ENCODE measurements around the gene FAM151B.
A peak's percentile ranks its signal among the peaks of the same experiment; 100 is the strongest.

Gene FAM151B

DNA sequence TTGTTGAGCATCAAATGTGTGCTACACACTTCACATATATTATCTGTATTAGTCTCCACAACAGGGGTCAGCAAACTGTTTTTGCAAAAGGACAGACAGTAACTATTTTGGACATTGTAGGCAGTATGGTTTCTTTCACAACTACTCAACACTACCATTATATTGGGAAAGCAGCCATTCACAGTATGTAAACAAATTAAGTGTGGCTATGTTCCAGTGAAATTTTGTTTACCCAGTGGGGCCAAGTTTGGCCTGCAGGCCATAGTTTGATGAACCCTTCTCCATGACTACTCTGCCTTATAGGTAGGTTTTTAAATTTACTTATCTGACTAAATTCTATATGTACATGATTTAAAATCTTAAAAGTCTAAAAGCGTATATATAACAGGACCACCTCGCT, 13.0 kb upstream of the FAM151B start:
- H3K9ac ChIP-seq (ENCODE audit: low read length): no peak overlapping the region
- TF ChIP-seq CTCF (IDR thresholded peaks at IDR 0.05; ENCODE audit: low read depth, low read length) (no peak), EZH2phosphoT487 (IDR thresholded peaks at IDR 0.05; ENCODE audit: low read depth) (no peak)
- H2AFZ ChIP-seq (ENCODE audit: low read depth, low read length): no peak overlapping the region
- H3K4me1 ChIP-seq (ENCODE audit: low read length): no peaks in the 10 kb centered on the region
- H3K27ac ChIP-seq (ENCODE audit: low read length): no peak overlapping the region
- no peak overlapping the region for H3K4me2 ChIP-seq (ENCODE audit: low read length)
- no peaks in the 10 kb centered on the region for H3K27me3 ChIP-seq (ENCODE audit: low read depth, low read length)
- no peak overlapping the region for H3K4me3 ChIP-seq (ENCODE audit: low read length)
- no peaks in the 10 kb centered on the region for H3K9me3 ChIP-seq (ENCODE audit: insufficient read depth, low read length)
- H3K79me2 ChIP-seq (ENCODE audit: low read length): no peaks in the 10 kb centered on the region
- no peaks in the 10 kb centered on the region for H4K20me1 ChIP-seq (ENCODE audit: insufficient read depth, low read length)
- H3K36me3 ChIP-seq (replicated peaks; ENCODE audit: low read depth, low read length): peaks cover 15% of the 10 kb centered on the region

- H3K9ac ChIP-seq (ENCODE audit: low read length): no peak overlapping the region
- H3K36me3 ChIP-seq (replicated peaks; ENCODE audit: low read depth, low read length): peaks cover 4% of the 10 kb centered on the region
- H4K20me1 ChIP-seq (ENCODE audit: insufficient read depth, low read length): no peaks in the 10 kb centered on the region
Observed at GRCh38 chr5:80479713-80480112, 8.2 kb upstream of the FAM151B start.

GRCh38 chr5:80480354-80480753, 7.5 kb upstream of the FAM151B start:
- H3K27ac ChIP-seq (ENCODE audit: low read length): no peak overlapping the region
- H3K27me3 ChIP-seq (ENCODE audit: low read depth, low read length): no peaks in the 10 kb centered on the region
- H3K4me1 ChIP-seq (ENCODE audit: low read length): no peaks in the 10 kb centered on the region
- H3K79me2 ChIP-seq (ENCODE audit: low read length): no peaks in the 10 kb centered on the region
- no peak overlapping the region for H3K9ac ChIP-seq (ENCODE audit: low read length)
- peaks cover 4% of the 10 kb centered on the region for H3K36me3 ChIP-seq (replicated peaks; ENCODE audit: low read depth, low read length)
- TF ChIP-seq CTCF (IDR thresholded peaks at IDR 0.05; ENCODE audit: low read depth, low read length): no peak
- no peak for TF ChIP-seq EZH2phosphoT487 (IDR thresholded peaks at IDR 0.05; ENCODE audit: low read depth)
- no peak overlapping the region for H2AFZ ChIP-seq (ENCODE audit: low read depth, low read length)
- no peaks in the 10 kb centered on the region for H4K20me1 ChIP-seq (ENCODE audit: insufficient read depth, low read length)
- H3K9me3 ChIP-seq (ENCODE audit: insufficient read depth, low read length): no peaks in the 10 kb centered on the region
- H3K4me2 ChIP-seq (ENCODE audit: low read length): no peak overlapping the region
- no peak overlapping the region for H3K4me3 ChIP-seq (ENCODE audit: low read length)

More at GRCh38 chr5:80479713-80480112, 8.2 kb upstream of the FAM151B start:
- TF ChIP-seq CTCF (IDR thresholded peaks at IDR 0.05; ENCODE audit: low read depth, low read length) (no peak), EZH2phosphoT487 (IDR thresholded peaks at IDR 0.05; ENCODE audit: low read depth) (no peak)
- H3K79me2 ChIP-seq (ENCODE audit: low read length): no peaks in the 10 kb centered on the region
- no peak overlapping the region for H3K27ac ChIP-seq (ENCODE audit: low read length)
- no peak overlapping the region for H3K4me3 ChIP-seq (ENCODE audit: low read length)
- H3K4me1 ChIP-seq (ENCODE audit: low read length): no peaks in the 10 kb centered on the region
- no peaks in the 10 kb centered on the region for H3K9me3 ChIP-seq (ENCODE audit: insufficient read depth, low read length)
- H3K4me2 ChIP-seq (ENCODE audit: low read length): no peak overlapping the region
- H3K27me3 ChIP-seq (ENCODE audit: low read depth, low read length): no peaks in the 10 kb centered on the region
- no peak overlapping the region for H2AFZ ChIP-seq (ENCODE audit: low read depth, low read length)

GRCh38 chr5:80481019-80481893, 6.6 kb upstream of the FAM151B start:
- no peaks in the 10 kb centered on the region for H3K27me3 ChIP-seq (ENCODE audit: low read depth, low read length)
- H3K36me3 ChIP-seq (replicated peaks; ENCODE audit: low read depth, low read length): peaks cover 4% of the 10 kb centered on the region
- TF ChIP-seq EZH2phosphoT487 (IDR thresholded peaks at IDR 0.05; ENCODE audit: low read depth): no peak
- TF ChIP-seq CTCF (IDR thresholded peaks at IDR 0.05; ENCODE audit: low read depth, low read length): peak; percentile 66

More at GRCh38 chr5:80481019-80481893, 6.6 kb upstream of the FAM151B start:
- no peaks in the 10 kb centered on the region for H3K9me3 ChIP-seq (ENCODE audit: insufficient read depth, low read length)
- no peak overlapping the region for H3K4me2 ChIP-seq (ENCODE audit: low read length)
- H3K4me1 ChIP-seq (ENCODE audit: low read length): no peaks in the 10 kb centered on the region
- H4K20me1 ChIP-seq (ENCODE audit: insufficient read depth, low read length): no peaks in the 10 kb centered on the region
- no peak overlapping the region for H3K27ac ChIP-seq (ENCODE audit: low read length)
- no peak overlapping the region for H3K9ac ChIP-seq (ENCODE audit: low read length)
- no peak overlapping the region for H2AFZ ChIP-seq (ENCODE audit: low read depth, low read length)
- no peak overlapping the region for H3K4me3 ChIP-seq (ENCODE audit: low read length)
- no peaks in the 10 kb centered on the region for H3K79me2 ChIP-seq (ENCODE audit: low read length)

Measured in OCI-LY3 (cell line).